ENCODE measurements around the gene COG6.

DNA sequence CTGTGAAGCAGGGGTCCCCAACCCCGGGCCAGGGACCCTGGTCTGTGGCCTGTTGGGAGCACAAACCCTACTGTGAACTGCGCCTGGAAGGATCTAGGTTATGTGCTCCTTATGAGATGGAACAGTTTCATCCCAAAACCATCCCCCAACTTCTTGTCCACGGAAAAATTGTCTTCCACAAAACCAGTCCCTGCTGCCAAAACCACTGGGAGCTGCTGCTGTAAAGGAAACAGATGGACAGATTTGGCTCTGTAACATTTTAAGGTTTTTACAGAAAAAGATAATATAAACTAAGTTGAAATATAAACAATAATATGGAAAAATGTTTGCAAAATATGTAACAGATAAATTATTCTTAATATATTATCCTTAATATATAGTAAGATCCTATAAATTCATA lies 73.7 kb downstream of the COG6 start:
- TF ChIP-seq, protein P1, sequence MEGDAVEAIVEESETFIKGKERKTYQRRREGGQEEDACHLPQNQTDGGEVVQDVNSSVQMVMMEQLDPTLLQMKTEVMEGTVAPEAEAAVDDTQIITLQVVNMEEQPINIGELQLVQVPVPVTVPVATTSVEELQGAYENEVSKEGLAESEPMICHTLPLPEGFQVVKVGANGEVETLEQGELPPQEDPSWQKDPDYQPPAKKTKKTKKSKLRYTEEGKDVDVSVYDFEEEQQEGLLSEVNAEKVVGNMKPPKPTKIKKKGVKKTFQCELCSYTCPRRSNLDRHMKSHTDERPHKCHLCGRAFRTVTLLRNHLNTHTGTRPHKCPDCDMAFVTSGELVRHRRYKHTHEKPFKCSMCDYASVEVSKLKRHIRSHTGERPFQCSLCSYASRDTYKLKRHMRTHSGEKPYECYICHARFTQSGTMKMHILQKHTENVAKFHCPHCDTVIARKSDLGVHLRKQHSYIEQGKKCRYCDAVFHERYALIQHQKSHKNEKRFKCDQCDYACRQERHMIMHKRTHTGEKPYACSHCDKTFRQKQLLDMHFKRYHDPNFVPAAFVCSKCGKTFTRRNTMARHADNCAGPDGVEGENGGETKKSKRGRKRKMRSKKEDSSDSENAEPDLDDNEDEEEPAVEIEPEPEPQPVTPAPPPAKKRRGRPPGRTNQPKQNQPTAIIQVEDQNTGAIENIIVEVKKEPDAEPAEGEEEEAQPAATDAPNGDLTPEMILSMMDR (conservative IDR thresholded peaks at IDR 0.05; ENCODE audit: low read depth, low read length), result no peak
- TF ChIP-seq RCOR1 (IDR thresholded peaks at IDR 0.05; ENCODE audit: insufficient replicate concordance, low read length) (no peak), MXI1 (IDR thresholded peaks at IDR 0.05; ENCODE audit: borderline replicate concordance, low read depth, low read length) (no peak), POLR2A (IDR thresholded peaks at IDR 0.05; ENCODE audit: low read depth, low read length) (no peak), RAD21 (IDR thresholded peaks at IDR 0.05; ENCODE audit: low read length) (no peak), CHD1 (IDR thresholded peaks at IDR 0.05; ENCODE audit: low read depth, low read length) (no peak), CEBPB (IDR thresholded peaks at IDR 0.05; ENCODE audit: low read depth, low read length) (no peak), BHLHE40 (IDR thresholded peaks at IDR 0.05; ENCODE audit: low read depth, low read length) (no peak), SMC3 (IDR thresholded peaks at IDR 0.05; ENCODE audit: low read depth, low read length) (no peak)
- TF ChIP-seq, protein P2, sequence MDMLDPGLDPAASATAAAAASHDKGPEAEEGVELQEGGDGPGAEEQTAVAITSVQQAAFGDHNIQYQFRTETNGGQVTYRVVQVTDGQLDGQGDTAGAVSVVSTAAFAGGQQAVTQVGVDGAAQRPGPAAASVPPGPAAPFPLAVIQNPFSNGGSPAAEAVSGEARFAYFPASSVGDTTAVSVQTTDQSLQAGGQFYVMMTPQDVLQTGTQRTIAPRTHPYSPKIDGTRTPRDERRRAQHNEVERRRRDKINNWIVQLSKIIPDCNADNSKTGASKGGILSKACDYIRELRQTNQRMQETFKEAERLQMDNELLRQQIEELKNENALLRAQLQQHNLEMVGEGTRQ (IDR thresholded peaks at IDR 0.05; ENCODE audit: low read depth, low read length), result no peak
- TF ChIP-seq, protein P3, sequence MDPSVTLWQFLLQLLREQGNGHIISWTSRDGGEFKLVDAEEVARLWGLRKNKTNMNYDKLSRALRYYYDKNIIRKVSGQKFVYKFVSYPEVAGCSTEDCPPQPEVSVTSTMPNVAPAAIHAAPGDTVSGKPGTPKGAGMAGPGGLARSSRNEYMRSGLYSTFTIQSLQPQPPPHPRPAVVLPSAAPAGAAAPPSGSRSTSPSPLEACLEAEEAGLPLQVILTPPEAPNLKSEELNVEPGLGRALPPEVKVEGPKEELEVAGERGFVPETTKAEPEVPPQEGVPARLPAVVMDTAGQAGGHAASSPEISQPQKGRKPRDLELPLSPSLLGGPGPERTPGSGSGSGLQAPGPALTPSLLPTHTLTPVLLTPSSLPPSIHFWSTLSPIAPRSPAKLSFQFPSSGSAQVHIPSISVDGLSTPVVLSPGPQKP (IDR thresholded peaks at IDR 0.05; ENCODE audit: borderline replicate concordance, low read depth, low read length), result no peak

Data from IMR-90 (cell line).